DMS 273 (cell line): ENCODE data around the gene SAMD4A.
A peak's percentile ranks its signal among the peaks of the same experiment; 100 is the strongest.

Source experiments
- DNase-seq: peaks from one replicate; lab custom pipeline; 2025; ENCODE audit not compliant: unreplicated experiment; lab: John Stamatoyannopoulos, UW

Gene SAMD4A

DNA sequence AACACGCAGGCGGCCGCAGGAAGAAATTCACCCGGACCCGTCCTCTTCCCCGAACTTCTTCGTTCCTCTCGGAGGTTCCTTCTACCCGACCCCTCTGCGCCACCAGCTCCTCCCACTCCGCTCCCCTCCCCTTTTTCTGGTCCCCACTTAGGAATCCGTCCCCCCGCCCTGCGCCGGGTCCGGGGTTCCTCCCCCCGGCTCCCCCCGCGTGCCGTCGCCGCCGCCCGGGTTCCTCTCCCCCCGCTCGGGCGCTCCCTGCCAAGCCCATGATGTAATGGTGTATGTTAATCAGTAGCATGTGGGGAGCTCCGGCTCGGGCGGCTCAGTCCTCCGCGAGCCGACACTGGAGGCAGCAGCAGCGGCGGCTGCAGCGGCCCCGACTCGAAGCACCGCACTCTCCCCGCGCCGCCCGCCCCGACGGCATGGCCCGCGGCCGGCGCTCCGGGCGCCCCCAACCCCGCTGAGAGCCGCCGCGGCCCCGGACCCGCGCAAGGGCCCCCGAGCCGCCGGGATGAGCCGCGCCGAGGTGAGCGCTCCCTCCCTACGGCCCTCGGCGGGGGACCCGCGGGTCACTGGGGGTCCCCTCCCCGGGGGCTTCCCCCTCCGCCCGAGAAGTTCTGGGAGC, 1.0 kb upstream of the SAMD4A start:
- DNase-seq, result peak; percentile 94

DNA sequence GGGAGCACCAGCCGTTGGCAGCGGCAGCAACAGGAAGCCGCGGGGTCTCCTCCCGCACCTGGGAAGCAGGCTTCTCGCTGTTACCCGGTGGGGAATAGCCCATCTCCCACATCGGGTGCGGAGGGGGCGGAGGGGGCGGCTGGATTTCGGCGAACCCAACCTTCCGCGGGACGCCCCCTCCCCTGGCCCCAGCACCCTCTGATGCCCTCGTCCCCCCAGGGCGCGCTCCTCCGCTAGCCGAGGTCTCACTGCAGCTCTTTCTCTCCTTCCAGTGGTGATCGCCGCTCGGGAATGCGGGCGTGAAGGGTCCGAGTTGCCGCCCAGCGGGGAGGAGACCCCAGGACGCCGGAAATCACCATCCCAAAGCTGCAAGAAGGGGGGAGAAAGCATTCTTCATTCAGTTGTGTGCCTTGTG, 303 bp downstream of the SAMD4A start:
- peak; percentile 62 for DNase-seq

- DNase-seq, result peak; percentile 77
These were observed 972 bp downstream of the SAMD4A start for GRCh38 chr14:54567639-54568561.

- DNase-seq, result no peak
These were observed 2.1 kb downstream of the SAMD4A start for GRCh38 chr14:54568821-54569595.

GRCh38 chr14:54570047-54570446, 3.1 kb downstream of the SAMD4A start:
- DNase-seq, result no peak

GRCh38 chr14:54570631-54571415, 3.9 kb downstream of the SAMD4A start:
- DNase-seq, result no peak

GRCh38 chr14:54572316-54572715, 5.4 kb downstream of the SAMD4A start:
- DNase-seq, result peak; percentile 66

- no peak for DNase-seq
These were observed 7.6 kb downstream of the SAMD4A start for GRCh38 chr14:54574528-54574927.

DNA sequence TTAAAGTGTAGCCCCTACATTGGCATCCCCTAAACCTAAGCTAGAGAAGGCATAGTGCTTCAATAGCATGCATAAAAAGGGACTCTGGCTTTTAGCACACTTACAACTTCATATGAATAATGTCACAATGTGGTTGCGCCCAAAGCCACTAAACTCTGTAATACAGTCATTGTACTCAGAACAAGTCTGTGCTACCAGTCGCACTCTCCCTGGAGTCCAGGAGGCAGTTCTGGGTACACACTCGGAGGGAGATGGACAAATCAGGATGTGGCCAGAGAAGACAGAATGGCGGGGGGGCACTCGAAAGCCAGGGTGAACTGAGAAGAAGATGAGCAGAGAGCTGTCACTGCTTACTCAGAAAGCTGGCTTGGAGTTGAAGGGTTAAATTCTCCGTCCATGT, 10.6 kb downstream of the SAMD4A start:
- no peak for DNase-seq

GRCh38 chr14:54577977-54578376, 11.0 kb downstream of the SAMD4A start:
- DNase-seq, result no peak

GRCh38 chr14:54579621-54580020, 12.7 kb downstream of the SAMD4A start:
- DNase-seq, result no peak

DNA sequence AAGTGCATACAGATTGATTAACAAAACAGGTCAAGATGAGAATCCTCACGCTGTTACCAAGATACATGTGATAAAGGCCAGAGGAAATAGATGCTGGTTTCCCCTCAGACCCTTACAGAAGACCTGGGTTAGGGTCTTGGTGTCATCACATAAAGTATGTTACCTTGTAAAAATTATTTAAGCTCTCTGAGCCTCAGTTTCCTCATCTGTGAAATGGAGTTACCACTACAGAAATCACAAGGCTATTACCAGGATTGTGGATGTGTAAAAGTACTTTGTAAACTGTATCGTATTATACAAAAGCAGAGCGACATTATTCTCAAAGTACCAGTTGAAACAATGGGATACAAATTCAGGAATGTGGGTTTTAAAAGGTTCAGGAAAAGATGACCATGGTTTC, 14.0 kb downstream of the SAMD4A start:
- no peak for DNase-seq

DNA sequence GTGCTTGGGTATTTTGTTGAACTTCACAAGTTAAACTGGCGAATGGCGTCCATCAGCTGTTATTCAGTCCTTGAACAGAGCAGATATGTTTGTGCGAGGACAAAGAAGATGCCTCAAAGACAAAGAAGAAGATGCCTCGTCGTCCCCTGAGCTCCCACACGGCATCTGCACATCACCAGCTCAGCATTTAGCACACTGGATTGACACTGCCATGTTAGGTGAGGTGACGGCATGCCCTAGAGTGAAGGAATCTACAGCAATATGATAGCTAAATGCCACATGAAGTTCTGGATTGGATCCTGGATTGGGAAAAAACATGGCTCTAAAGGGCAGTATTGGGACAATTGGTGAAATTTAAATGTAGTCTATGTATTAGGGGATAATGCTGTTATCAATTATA, 15.4 kb downstream of the SAMD4A start:
- no peak for DNase-seq

DNA sequence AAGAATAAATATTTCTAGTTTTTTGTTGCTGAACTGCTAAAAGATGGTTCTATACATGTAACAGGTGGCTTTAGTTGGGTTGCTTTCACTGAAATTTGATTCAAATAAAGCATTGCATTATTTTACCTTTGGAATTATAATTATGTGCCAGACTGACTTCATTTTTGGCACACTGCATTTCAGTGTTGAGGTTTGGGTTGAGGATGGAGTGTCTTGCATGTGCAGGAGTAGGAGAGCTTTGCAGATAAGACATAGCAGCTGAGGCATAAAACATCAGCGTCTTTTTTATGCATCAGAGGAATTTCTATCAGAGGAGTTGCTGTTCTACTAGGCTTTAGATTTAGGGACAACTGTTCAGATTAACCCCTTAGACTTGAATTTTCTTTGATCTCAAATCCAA, 17.2 kb downstream of the SAMD4A start:
- DNase-seq, result no peak

GRCh38 chr14:54585214-54585613, 18.3 kb downstream of the SAMD4A start:
- DNase-seq, result no peak

DNA sequence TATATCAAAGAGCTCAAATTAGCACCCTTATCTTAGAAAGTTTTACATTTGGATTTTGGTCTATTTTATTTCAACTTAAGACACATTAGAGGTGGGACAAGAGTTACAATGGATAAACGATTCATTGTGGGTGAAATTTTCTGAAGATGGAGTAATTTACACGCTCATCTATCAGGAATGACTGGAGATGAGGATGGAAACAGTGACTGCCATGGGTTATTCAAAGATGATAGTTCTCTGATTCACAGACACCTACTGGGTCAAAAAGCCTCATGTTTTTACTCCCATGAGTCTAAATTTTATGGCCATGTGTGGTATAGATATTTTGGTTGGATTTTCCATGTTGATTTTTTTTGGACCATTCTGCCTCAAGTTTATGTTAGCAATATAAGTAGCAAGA, 22.1 kb downstream of the SAMD4A start:
- DNase-seq, result no peak

- no peak for DNase-seq
These were observed 22.9 kb downstream of the SAMD4A start for GRCh38 chr14:54589843-54590242.

GRCh38 chr14:54590481-54590880, 23.6 kb downstream of the SAMD4A start:
- no peak for DNase-seq

GRCh38 chr14:54591461-54591860, 24.5 kb downstream of the SAMD4A start:
- DNase-seq, result no peak

- no peak for DNase-seq
These were observed 24.9 kb downstream of the SAMD4A start for GRCh38 chr14:54591866-54592265.

GRCh38 chr14:54593860-54594259, 26.9 kb downstream of the SAMD4A start:
- no peak for DNase-seq
